ENCODE data around the gene AFAP1L1.

- TF ChIP-seq CTCF (IDR thresholded peaks at IDR 0.05) (no peak), POLR2A (IDR thresholded peaks at IDR 0.05) (no peak)
Observed at GRCh38 chr5:149256451-149256850, 15.2 kb upstream of the AFAP1L1 start.
